Panc1 (cell line): ENCODE data around the gene NANOS2. TPM values are rescaled to one million over a fixed set of nuclear protein-coding genes. Genes with fewer than 3 reads are reported as not detected.

Experiments used
- ATAC-seq: fragments of 200-7000 bp; cut with Tn5 transposase; 2 replicates; pipeline ENCODE4 v1.9.1; 2020; ENCODE audit warnings: mild to moderate bottlenecking, moderate library complexity
- BruUV-seq: library from RNA; stranded (reverse); fragments of 400-500 nt; replicated peaks from 2 replicates; lab custom pipeline; 2021; lab: Mats Ljungman, UMichigan
- CTCF ChIA-PET: fragments of 300-600 bp; sonication (Branson Sonifier 250); formaldehyde crosslinking; loops from one replicate; lab custom pipeline; 2022; ENCODE audit warnings: antibody characterized with exemption; lab: Charles Lee
- POLR2A ChIA-PET: fragments of 300-600 bp; sonication (Branson Sonifier 250); formaldehyde crosslinking; loops from one replicate; lab custom pipeline; 2022; ENCODE audit warnings: antibody characterized with exemption; lab: Charles Lee
- DNase-seq: peaks from one replicate; pipeline ENCODE4 v3.0.0-alpha.2; 2010; ENCODE audit warnings: low read depth, low spot score
- H3K27ac ChIP-seq: 2 replicates; pipeline ENCODE4 v1.5.1; 2011; ENCODE audit warnings: mild to moderate bottlenecking, low read length, inconsistent platforms
- H3K27me3 ChIP-seq: fragments of 200-500 bp; sonication (Bioruptor generic); 2 replicates; pipeline ENCODE4 v1.6.0; 2014; ENCODE audit warnings: low read length, inconsistent platforms; ENCODE audit not compliant: control insufficient read depth, insufficient read depth
- H3K36me3 ChIP-seq: fragments of 200-500 bp; sonication (Bioruptor generic); 2 replicates; pipeline ENCODE4 v1.5.1; 2014; ENCODE audit warnings: inconsistent platforms, mild to moderate bottlenecking, low read length, moderate library complexity; ENCODE audit not compliant: control insufficient read depth, insufficient read depth
- H3K4me1 ChIP-seq: 2 replicates; pipeline ENCODE4 v1.5.1; 2011; ENCODE audit warnings: inconsistent platforms, mild to moderate bottlenecking, low read length, moderate library complexity; ENCODE audit not compliant: control insufficient read depth, insufficient read depth
- H3K4me3 ChIP-seq, 2 experiments: 2 replicates each; pipeline ENCODE4 v1.5.1; 2011 to 2012; ENCODE audit warnings: low read depth in 2 of 2, low read length in 2 of 2, mild to moderate bottlenecking in 2 of 2, inconsistent platforms in 1 of 2, moderate library complexity in 1 of 2
- H3K9me3 ChIP-seq: fragments of 200-500 bp; sonication (Bioruptor generic); 2 replicates; pipeline ENCODE4 v1.5.1; 2014; ENCODE audit warnings: low read depth, mild to moderate bottlenecking, inconsistent platforms, low read length, moderate library complexity; ENCODE audit not compliant: control insufficient read depth, insufficient read depth
- POLR2AphosphoS5 ChIP-seq: IDR thresholded peaks from 2 replicates; pipeline ENCODE4 v1.6.1; 2012; ENCODE audit warnings: mild to moderate bottlenecking, low read depth, low read length, moderate library complexity
- REST ChIP-seq, 2 experiments: IDR thresholded peaks; 2 replicates each; pipeline ENCODE4 v1.6.1; 2011 to 2012; ENCODE audit warnings: low read depth in 2 of 2, control low read depth in 1 of 2, low read length in 1 of 2, mild to moderate bottlenecking in 1 of 2, moderate library complexity in 1 of 2; ENCODE audit not compliant: insufficient read depth in 1 of 2
- SIN3A ChIP-seq: IDR thresholded peaks from 2 replicates; pipeline ENCODE4 v1.6.1; 2012; ENCODE audit warnings: low read depth, mild to moderate bottlenecking, low read length, moderate library complexity, borderline replicate concordance; ENCODE audit not compliant: insufficient read depth
- TCF7L2 ChIP-seq: IDR thresholded peaks from 2 replicates; pipeline ENCODE4 v1.6.1; 2011; ENCODE audit warnings: mild to moderate bottlenecking, low read depth, low read length, inconsistent platforms
- in situ Hi-C: cut with HindIII; loops from 2 replicates; pipeline ENCODE4 v1.10.0; 2016; ENCODE audit warnings: low sequenced_read_pairs, low pct_unique_long_range_greater_than_20kb
- intact Hi-C: fragments of 100-400 bp; cut with micrococcal nuclease; formaldehyde crosslinking; loops from one replicate; pipeline ENCODE4 v1.10.0; 2022; ENCODE audit not compliant: unreplicated experiment
- total RNA-seq: library from RNA; stranded (reverse); gene quantifications from one replicate; pipeline ENCODE4 v1.2.1, GENCODE V29; 2021; ENCODE audit not compliant: unreplicated experiment
- TF ChIP-seq, protein P1 (sequence below): fragments of 450-650 bp; IDR thresholded peaks from 2 replicates; pipeline ENCODE4 v1.5.1; 2017; ENCODE audit warnings: mild to moderate bottlenecking

The NANOS2 gene
- total RNA-seq, 1 experiment from 2014 or later: not detected

GRCh38 chr19:45940515-45940805 lies 25.9 kb upstream of the NANOS2 start:
- no TSS peak for BruUV-seq
- H3K27ac ChIP-seq: no peak overlapping the region
- TF ChIP-seq TCF7L2 (no peak), REST (IDR thresholded peaks at IDR 0.05; ENCODE audit: insufficient read depth in 1 of 2, low read depth in 2 of 2, low read length in 1 of 2) (no peak), SIN3A (no peak), POLR2AphosphoS5 (no peak)
- TF ChIP-seq, protein P1, sequence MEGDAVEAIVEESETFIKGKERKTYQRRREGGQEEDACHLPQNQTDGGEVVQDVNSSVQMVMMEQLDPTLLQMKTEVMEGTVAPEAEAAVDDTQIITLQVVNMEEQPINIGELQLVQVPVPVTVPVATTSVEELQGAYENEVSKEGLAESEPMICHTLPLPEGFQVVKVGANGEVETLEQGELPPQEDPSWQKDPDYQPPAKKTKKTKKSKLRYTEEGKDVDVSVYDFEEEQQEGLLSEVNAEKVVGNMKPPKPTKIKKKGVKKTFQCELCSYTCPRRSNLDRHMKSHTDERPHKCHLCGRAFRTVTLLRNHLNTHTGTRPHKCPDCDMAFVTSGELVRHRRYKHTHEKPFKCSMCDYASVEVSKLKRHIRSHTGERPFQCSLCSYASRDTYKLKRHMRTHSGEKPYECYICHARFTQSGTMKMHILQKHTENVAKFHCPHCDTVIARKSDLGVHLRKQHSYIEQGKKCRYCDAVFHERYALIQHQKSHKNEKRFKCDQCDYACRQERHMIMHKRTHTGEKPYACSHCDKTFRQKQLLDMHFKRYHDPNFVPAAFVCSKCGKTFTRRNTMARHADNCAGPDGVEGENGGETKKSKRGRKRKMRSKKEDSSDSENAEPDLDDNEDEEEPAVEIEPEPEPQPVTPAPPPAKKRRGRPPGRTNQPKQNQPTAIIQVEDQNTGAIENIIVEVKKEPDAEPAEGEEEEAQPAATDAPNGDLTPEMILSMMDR: no peak
- no peaks in the 10 kb centered on the region for H3K9me3 ChIP-seq
- ATAC-seq (no peak), DNase-seq (no peak)
- no peaks in the 10 kb centered on the region for H3K27me3 ChIP-seq
- H3K4me3 ChIP-seq: no peak overlapping the region
- no peaks in the 10 kb centered on the region for H3K4me1 ChIP-seq
- CTCF ChIA-PET: no interaction called here
- in situ Hi-C loops: no loop called here
- H3K36me3 ChIP-seq: no peaks in the 10 kb centered on the region
- POLR2A ChIA-PET: no interaction called here
- intact Hi-C loops: no loop called here

- no TSS peak for BruUV-seq
- ATAC-seq: no peak
Observed at GRCh38 chr19:45939792-45940514, 25.4 kb upstream of the NANOS2 start.

More at GRCh38 chr19:45939792-45940514, 25.4 kb upstream of the NANOS2 start:
- Histone ChIP-seq H3K9me3 (no peaks in the 10 kb centered on the region), H3K27me3 (no peaks in the 10 kb centered on the region), H3K36me3 (no peaks in the 10 kb centered on the region), H3K27ac (no peak overlapping the region), H3K4me3 (no peak overlapping the region), H3K4me1 (0 out of 2 replicates have a peak, but pooled peaks cover 3% of the 10 kb centered on the region)
- CTCF ChIA-PET: no interaction called here
- no peak for DNase-seq
- TF ChIP-seq, protein P1: no peak
- TF ChIP-seq SIN3A (no peak), POLR2AphosphoS5 (no peak), REST (IDR thresholded peaks at IDR 0.05; ENCODE audit: insufficient read depth in 1 of 2, low read depth in 2 of 2, low read length in 1 of 2) (no peak), TCF7L2 (no peak)
- POLR2A ChIA-PET: no interaction called here
- intact Hi-C loops (no loop called here), in situ Hi-C loops (no loop called here)
